Skeletal muscle tissue (tissue), 4 donors: ENCODE measurements around the gene ATXN7. TPM values are rescaled to one million over a fixed set of nuclear protein-coding genes. Genes with fewer than 3 reads are reported as not detected.

Experiments used
- H3K27ac ChIP-seq: one replicate; pipeline ENCODE4 v1.7.0; 2013; ENCODE audit warnings: mild to moderate bottlenecking, low read depth, low read length, inconsistent platforms
- H3K27me3 ChIP-seq, 3 donors: one replicate each; pipeline ENCODE4 v1.7.0; 2013; ENCODE audit warnings: low read length in 3 of 3; ENCODE audit not compliant: control insufficient read depth in 3 of 3, insufficient read depth in 3 of 3
- H3K36me3 ChIP-seq, 3 donors: one replicate each; pipeline ENCODE4 v1.7.0; 2013; ENCODE audit warnings: low read length in 3 of 3; ENCODE audit not compliant: control insufficient read depth in 3 of 3, insufficient read depth in 3 of 3
- H3K4me1 ChIP-seq, 3 donors: one replicate each; pipeline ENCODE4 v1.7.0; 2013; ENCODE audit warnings: low read length in 3 of 3, mild to moderate bottlenecking in 3 of 3; ENCODE audit not compliant: control insufficient read depth in 3 of 3, insufficient read depth in 3 of 3
- H3K4me3 ChIP-seq, 3 donors: one replicate each; pipeline ENCODE4 v1.7.0; 2013; ENCODE audit warnings: low read length in 3 of 3
- H3K9ac ChIP-seq, 3 donors: one replicate each; pipeline ENCODE4 v1.7.0; 2013; ENCODE audit warnings: low read length in 3 of 3, mild to moderate bottlenecking in 3 of 3, moderate library complexity in 2 of 3, low read depth in 1 of 3
- H3K9me3 ChIP-seq, 3 donors: one replicate each; pipeline ENCODE4 v1.7.0; 2013; ENCODE audit warnings: low read length in 3 of 3; ENCODE audit not compliant: control insufficient read depth in 3 of 3
- total RNA-seq: library from RNA; depleted of rRNA; stranded (reverse); fragments of >200 nt; gene quantifications from one replicate; pipeline ENCODE4 v1.2.3, GENCODE V29; 2014
- donor health status: Osteomylitis.

ATXN7 gene
- total RNA-seq, 1 donor from 2014 or later, result 8.4 TPM

DNA sequence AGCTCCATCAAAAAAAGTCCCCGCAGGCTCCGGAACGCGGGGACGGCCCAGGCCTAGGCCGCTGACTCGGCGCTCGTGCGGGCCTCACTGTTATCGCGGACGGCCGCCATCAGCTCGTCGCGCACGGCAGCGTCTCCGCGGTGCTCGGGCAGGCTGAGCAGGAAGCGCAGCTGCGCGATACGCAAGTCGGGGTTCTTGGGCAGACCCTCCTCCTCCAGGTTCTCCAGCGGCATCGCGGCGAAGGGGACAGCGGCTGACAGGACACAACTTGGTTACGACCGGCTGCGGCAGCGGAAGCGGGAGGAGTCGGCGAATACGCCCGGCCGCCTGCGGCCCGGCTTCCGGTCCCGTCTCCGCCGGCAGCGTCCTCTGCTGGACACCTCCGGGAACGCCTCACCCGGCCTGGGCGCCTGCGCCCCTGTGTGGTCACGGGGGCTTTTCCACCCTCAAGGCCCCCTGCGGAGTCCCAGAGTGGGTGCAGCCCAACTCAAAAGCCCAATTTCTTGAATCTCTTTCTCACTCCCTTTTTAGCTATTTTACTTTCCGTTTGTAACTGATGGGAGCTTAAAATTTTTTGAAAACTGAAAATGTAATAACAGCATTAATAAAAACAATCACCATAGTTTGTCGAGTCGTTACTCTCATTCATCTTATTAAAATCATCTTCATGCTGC lies 159.7 kb downstream of the ATXN7 start, which contains the start of gene PSMD6:
Gene PSMD6 (minus strand): TSS at position 308 of the 674 bp plus-strand sequence. CDS start 75 bp downstream, at position 233.
- peak within 1 kb of the TSS; percentile 84 to 100 (median 92) for H3K4me3 ChIP-seq
- peaks cover 10 to 16% (median 11%) of the 10 kb centered on the region in 3 donors for H3K4me1 ChIP-seq
- peak within 1 kb of the TSS; percentile 92 to 99 (median 96) for H3K9ac ChIP-seq
- H3K36me3 ChIP-seq, result peaks cover 13 to 26% (median 21%) of the 10 kb centered on the region in 3 donors
- H3K9me3 ChIP-seq, result no peaks in the 10 kb centered on the region
- no peaks in the 10 kb centered on the region for H3K27me3 ChIP-seq
- H3K27ac ChIP-seq, result peak within 1 kb of the TSS; percentile 75

DNA sequence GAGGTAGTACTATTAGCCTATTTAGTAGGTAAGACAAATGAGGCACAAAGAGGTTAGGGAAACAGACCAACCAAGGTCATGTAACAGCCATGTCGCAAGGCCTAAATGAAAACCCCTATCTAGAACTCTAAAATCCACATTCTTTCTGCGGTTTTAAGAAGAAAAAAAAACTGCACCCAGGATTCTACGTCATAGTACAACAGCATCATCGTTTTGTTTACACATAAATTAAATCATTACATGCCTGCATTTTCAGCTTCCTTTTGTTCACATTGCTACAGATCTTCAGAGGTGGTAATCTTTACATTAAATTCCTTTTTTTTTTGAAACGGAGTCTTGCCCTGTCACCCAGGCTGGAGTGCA lies 160.2 kb downstream of the ATXN7 start:
- Histone ChIP-seq H3K4me1 (peaks cover 10 to 16% (median 11%) of the 10 kb centered on the region in 3 donors), H3K4me3 (peak overlapping the region; percentile 84 to 100 (median 92)), H3K9me3 (no peaks in the 10 kb centered on the region), H3K27ac (peak overlapping the region; percentile 75), H3K27me3 (peaks cover 0 to 2% (median 0%) of the 10 kb centered on the region in 3 donors), H3K9ac (peak overlapping the region; percentile 92 to 99 (median 96)), H3K36me3 (peaks cover 13 to 22% (median 18%) of the 10 kb centered on the region in 3 donors)

DNA sequence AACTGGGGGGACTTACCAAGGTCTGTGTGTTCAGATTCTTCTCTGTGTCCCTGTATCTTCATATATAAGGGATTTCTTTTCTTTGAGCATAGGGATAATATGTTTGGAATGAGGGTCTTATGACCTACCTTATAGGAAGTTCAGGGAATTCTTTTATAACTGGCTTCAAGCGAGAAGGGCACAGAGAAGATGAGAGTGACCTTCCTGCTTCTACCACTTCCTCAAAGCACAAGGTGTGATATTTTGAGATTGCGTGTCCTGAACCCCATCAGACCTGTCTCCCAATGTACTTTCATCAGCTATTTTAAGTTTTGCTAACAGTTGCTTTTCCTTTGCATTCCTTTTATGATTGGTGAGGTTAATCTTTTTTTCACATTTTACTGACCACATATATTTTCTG lies 162.7 kb downstream of the ATXN7 start:
- Histone ChIP-seq H3K27me3 (peaks cover 0 to 5% (median 0%) of the 10 kb centered on the region in 3 donors), H3K9me3 (no peaks in the 10 kb centered on the region), H3K27ac (no peak overlapping the region), H3K9ac (no peak overlapping the region), H3K4me3 (no peak overlapping the region), H3K4me1 (peaks cover 11 to 20% (median 15%) of the 10 kb centered on the region in 3 donors), H3K36me3 (peaks cover 3 to 8% (median 5%) of the 10 kb centered on the region in 3 donors)

DNA sequence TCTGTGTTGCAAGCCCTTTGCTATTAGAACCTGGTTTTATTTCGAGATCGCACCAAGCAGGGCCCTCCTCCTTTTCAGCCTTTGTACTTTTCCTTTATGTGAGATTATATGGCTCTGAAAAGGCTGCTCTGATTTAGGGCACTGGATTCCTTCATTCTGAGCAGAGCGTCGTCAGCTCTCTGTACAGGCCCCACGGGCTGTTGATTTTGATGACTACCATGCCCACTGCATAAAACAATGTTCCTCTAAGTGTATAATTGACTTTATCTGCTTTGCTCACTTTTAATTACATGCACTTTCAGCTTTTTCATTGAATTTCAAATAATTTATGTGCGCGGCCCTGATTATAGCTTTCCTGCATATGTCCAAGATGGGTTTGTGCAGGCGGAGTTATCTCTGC lies 164.0 kb downstream of the ATXN7 start:
- H3K27me3 ChIP-seq, result peaks cover 0 to 5% (median 0%) of the 10 kb centered on the region in 3 donors
- H3K27ac ChIP-seq, result no peak overlapping the region

DNA sequence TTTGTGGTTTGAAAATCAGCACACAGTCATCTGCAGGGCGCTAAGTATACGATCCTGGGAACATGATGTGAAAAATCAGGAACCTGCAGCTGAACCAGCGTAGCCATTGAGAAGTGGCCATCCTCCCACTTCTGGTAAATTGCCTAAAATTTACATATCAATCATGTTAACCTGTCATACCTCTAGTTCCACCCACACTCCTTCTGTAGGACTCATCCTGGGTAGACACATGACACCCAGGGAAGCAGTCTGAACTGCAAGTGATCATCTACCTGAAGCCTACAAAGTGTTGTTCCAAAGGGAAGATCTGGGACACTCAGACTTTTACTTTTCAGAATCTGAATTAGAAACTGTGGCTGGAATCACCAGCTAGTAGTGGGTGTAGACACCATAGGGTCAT lies 165.1 kb downstream of the ATXN7 start:
- H3K27me3 ChIP-seq, result peaks cover 0 to 5% (median 0%) of the 10 kb centered on the region in 3 donors
- H3K4me1 ChIP-seq, result peaks cover 0 to 5% (median 4%) of the 10 kb centered on the region in 3 donors
- H3K9me3 ChIP-seq, result no peaks in the 10 kb centered on the region
- no peak overlapping the region for H3K4me3 ChIP-seq
- H3K27ac ChIP-seq, result no peak overlapping the region
- H3K9ac ChIP-seq, result no peak overlapping the region
- no peaks in the 10 kb centered on the region for H3K36me3 ChIP-seq

More for the DNA sequence above, 164.0 kb downstream of the ATXN7 start:
- Histone ChIP-seq H3K9ac (no peak overlapping the region), H3K4me3 (no peak overlapping the region), H3K4me1 (peaks cover under 1 to 10% (median 9%) of the 10 kb centered on the region in 3 donors), H3K9me3 (no peaks in the 10 kb centered on the region), H3K36me3 (no peaks in the 10 kb centered on the region)

DNA sequence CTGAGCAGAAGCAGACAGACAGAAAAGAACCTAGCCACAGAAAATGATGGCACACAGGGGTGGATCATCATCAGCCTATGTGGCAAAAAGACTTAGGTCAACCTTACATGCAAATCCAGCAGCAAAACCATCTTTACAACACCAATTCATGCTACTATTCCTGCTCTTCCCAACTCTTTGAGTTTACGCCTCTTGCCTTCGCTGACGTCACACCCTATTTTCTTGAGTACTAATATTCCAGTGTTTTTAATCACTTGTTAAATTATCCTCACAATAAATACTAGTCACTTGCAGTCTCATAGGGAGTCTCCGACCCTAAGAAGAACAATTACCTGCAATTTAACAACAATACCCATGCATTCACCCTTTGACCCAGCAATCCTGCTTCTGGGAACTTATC lies 165.6 kb downstream of the ATXN7 start:
- peaks cover 0 to 5% (median 4%) of the 10 kb centered on the region in 3 donors for H3K4me1 ChIP-seq
- H3K36me3 ChIP-seq, result no peaks in the 10 kb centered on the region
- no peaks in the 10 kb centered on the region for H3K9me3 ChIP-seq

DNA sequence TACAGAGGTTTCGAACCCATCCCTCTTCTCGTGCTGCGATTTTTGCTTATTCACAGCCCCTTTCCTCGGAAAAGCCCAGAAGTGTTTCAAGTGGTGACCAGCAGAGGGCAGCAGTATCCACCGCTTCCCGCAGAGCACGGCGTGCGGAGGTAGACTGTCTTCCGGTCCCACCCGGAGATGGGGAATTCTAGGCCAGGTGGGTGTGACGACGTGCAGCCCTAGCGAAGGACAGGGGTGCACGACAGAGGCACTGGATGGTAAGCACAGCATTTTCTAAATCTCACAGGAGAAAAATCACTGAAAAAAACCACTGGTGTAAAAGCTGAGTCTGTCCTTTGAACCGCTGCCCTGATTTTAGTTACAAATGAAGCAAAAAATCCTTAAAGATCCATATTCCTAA lies 167.1 kb downstream of the ATXN7 start:
- H3K4me1 ChIP-seq, result peaks cover 0 to 5% (median 4%) of the 10 kb centered on the region in 3 donors
- H3K9me3 ChIP-seq, result no peaks in the 10 kb centered on the region
- H3K27me3 ChIP-seq, result peaks cover 0 to 5% (median 0%) of the 10 kb centered on the region in 3 donors
- no peaks in the 10 kb centered on the region for H3K36me3 ChIP-seq
- no peak overlapping the region for H3K27ac ChIP-seq
- peak overlapping the region in 1 of 3 donors; percentile 24 for H3K9ac ChIP-seq
- peak overlapping the region; percentile 66 to 75 (median 71) for H3K4me3 ChIP-seq

More for the DNA sequence above, 165.6 kb downstream of the ATXN7 start:
- Histone ChIP-seq H3K4me3 (no peak overlapping the region), H3K27ac (no peak overlapping the region), H3K9ac (no peak overlapping the region), H3K27me3 (peaks cover 0 to 5% (median 0%) of the 10 kb centered on the region in 3 donors)

DNA sequence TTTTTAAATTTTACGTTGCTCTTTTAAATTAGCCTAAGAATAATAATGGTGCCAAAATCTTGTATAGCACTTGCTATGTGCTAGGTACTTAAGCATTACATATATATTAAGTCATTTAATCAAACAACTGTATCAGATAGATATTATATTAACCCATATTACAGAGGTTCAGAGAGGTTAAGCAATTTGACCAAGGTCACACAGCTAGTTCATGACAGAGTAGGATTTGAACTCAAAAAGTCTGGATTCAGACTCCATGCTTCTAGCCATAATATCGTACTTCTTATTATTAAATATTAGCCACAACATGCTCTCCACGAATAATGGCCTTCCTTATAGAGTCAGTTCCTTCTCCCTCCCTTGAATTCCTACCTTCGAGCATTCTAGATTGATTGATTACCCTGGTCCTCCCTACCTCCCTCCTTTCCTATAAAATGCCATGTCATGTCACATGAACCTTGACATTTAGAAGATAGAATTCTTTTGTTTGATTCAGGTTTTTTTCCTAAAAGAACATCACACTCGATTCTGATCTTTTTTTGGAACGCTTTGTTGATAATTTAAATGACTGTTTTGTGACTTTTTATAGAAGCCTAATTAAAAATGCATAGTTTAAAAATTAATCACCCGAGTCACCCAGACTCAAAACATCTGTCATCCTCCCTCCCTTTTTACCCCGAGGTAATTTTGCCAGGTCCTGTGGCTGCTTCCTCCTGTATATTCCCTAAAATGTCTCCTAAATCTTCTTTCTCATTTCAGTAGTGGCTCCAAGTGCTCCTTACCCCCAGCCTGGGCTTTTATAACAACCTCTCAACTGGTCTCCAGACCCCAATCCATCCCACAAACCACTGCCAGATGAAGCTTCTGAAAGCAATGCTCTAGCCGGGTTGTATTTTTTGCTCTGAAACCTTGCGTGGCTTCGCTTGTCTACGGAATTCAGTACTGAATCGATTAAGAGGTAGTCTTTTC lies 168.2 kb downstream of the ATXN7 start:
- peaks cover 0 to 5% (median 4%) of the 10 kb centered on the region in 3 donors for H3K4me1 ChIP-seq
- H3K9ac ChIP-seq, result no peak overlapping the region

DNA sequence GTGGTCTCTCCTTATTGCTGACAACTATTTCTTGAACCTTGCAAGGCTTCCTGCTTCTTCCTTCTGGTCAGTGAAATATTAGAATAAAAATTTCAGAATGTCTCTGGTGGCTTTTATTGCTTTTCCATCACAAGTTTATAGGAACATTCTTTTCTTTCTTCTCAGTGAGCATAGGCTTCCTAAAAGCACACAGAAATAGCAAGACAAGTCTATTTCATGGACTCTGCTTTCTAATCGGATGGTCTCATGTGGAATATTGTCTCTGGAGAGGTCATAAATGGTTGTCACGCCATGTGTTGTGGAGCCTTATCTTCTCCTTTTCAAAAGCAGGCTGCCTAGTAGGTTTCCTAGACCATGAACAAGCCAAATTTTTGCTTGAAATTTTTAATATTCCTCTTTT lies 169.4 kb downstream of the ATXN7 start:
- Histone ChIP-seq H3K4me1 (peaks cover 0 to 5% (median 4%) of the 10 kb centered on the region in 3 donors), H3K36me3 (no peaks in the 10 kb centered on the region), H3K9ac (no peak overlapping the region), H3K27me3 (peaks cover 0 to 5% (median 0%) of the 10 kb centered on the region in 3 donors), H3K27ac (no peak overlapping the region), H3K9me3 (no peaks in the 10 kb centered on the region), H3K4me3 (no peak overlapping the region)

More for the DNA sequence above, 168.2 kb downstream of the ATXN7 start:
- H3K4me3 ChIP-seq, result no peak overlapping the region
- H3K27me3 ChIP-seq, result peaks cover 0 to 5% (median 0%) of the 10 kb centered on the region in 3 donors
- no peak overlapping the region for H3K27ac ChIP-seq
- H3K9me3 ChIP-seq, result no peaks in the 10 kb centered on the region
- H3K36me3 ChIP-seq, result no peaks in the 10 kb centered on the region
